T-helper 1 cell (primary cell): ENCODE data around the gene FGFR2.

Experiments
- DNase-seq, 5 donors: peaks; one replicate each; pipeline ENCODE4 v3.0.0-alpha.2; 2012 to 2020

FGFR2 gene

GRCh38 chr10:121444520-121445165 lies 153.6 kb downstream of the FGFR2 start:
- no peak for DNase-seq

GRCh38 chr10:121442086-121442935 lies 155.9 kb downstream of the FGFR2 start:
- DNase-seq = no peak

- no peak for DNase-seq
Observed at GRCh38 chr10:121440461-121440860, 157.8 kb downstream of the FGFR2 start.

GRCh38 chr10:121438333-121438732 lies 159.9 kb downstream of the FGFR2 start:
- DNase-seq = no peak

- DNase-seq = no peak
Observed at GRCh38 chr10:121437596-121437995, 160.6 kb downstream of the FGFR2 start.

GRCh38 chr10:121436630-121437341 lies 161.5 kb downstream of the FGFR2 start:
- no peak for DNase-seq

- DNase-seq = no peak
Observed at GRCh38 chr10:121436281-121436629, 162.0 kb downstream of the FGFR2 start.

GRCh38 chr10:121435099-121435875 lies 163.0 kb downstream of the FGFR2 start:
- DNase-seq = no peak

- DNase-seq = no peak
Observed at GRCh38 chr10:121433965-121434364, 164.3 kb downstream of the FGFR2 start.

- DNase-seq = no peak
Observed at GRCh38 chr10:121428867-121429266, 169.4 kb downstream of the FGFR2 start.
